ENCODE data around the gene IMPA2. TPM values are rescaled to one million over a fixed set of nuclear protein-coding genes. Genes with fewer than 3 reads are reported as not detected.
A peak's percentile ranks its signal among the peaks of the same experiment; 100 is the strongest.
"Not testable (repeated sequence)": the region's sequence is repeated elsewhere in the genome, so short reads cannot be mapped to it uniquely, and the experiment has no call there.

Gene IMPA2
- total RNA-seq, 1 donor from 2014 or later, result 54.2 TPM

DNA sequence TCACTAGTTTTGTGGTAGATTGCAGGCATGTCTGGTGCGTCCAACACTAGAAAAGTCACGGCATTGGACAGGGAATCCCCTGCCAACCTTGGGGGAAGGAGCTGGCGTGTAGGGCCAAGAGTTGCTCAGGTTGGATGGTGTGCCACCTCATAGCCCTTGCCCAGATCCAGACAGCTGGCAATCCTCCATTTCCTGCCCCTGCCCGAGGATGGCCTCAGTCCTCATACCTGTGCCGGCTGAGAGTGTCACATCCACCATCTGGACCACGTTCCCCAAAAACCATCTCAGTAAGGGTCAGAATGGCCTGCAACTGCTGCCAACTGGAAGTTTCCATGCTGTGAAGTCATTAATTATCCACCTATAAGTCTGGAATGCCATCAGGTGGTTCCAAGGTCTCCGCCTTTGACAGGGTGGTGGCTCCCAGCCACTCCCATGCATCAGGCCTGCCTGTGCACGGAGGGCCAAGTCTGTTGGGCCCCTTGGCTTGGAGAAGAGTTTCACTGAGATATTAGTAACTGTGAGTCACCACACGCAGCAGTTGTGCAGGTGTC, 55.0 kb downstream of the IMPA2 start:
- DNase-seq, result no peak
- peaks cover 7% of the 10 kb centered on the region for H3K36me3 ChIP-seq
- no peak for ATAC-seq
- no peaks in the 10 kb centered on the region for H3K27me3 ChIP-seq (ENCODE audit: low read depth)
- no peaks in the 10 kb centered on the region for H3K9me3 ChIP-seq
- H3K27ac ChIP-seq, result no peak overlapping the region
- TF ChIP-seq, protein P1, sequence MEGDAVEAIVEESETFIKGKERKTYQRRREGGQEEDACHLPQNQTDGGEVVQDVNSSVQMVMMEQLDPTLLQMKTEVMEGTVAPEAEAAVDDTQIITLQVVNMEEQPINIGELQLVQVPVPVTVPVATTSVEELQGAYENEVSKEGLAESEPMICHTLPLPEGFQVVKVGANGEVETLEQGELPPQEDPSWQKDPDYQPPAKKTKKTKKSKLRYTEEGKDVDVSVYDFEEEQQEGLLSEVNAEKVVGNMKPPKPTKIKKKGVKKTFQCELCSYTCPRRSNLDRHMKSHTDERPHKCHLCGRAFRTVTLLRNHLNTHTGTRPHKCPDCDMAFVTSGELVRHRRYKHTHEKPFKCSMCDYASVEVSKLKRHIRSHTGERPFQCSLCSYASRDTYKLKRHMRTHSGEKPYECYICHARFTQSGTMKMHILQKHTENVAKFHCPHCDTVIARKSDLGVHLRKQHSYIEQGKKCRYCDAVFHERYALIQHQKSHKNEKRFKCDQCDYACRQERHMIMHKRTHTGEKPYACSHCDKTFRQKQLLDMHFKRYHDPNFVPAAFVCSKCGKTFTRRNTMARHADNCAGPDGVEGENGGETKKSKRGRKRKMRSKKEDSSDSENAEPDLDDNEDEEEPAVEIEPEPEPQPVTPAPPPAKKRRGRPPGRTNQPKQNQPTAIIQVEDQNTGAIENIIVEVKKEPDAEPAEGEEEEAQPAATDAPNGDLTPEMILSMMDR (IDR thresholded peaks at IDR 0.05), result no peak
- intact Hi-C loops (cut with DNase I), result no loop called here
- H3K4me3 ChIP-seq, result no peak overlapping the region
- peaks cover 16% of the 10 kb centered on the region for H3K4me1 ChIP-seq

DNA sequence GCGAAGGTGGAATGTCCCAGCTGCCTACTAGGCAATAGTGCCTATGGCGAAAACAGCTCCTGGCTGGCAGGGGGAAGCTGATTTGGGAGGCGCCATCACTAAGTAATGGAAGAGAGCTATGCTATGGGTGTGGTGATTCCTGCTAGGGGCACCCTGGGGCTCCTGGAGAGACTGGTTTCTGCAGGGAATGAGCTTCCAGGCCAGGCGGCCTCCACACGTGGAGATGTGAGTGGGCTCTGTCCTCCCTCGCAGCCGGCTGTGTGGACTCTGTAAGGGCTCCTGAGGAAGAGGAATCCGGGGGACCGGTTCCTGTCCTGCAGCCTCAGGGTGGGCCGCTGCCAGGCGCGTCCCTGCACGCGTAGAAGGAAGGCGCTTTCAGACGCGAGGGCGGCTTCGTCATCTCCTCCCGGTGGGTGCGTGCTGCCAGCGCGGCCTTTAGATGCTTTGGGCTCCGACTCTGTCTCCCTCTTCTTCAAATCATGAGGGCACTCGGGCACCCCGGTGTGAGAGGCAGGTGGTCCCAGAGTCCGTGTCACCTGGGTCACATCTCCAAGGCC, 56.9 kb downstream of the IMPA2 start:
- TF ChIP-seq, protein P1 (IDR thresholded peaks at IDR 0.05), result no peak
- intact Hi-C loops (cut with DNase I), result no loop called here
- DNase-seq (no peak), ATAC-seq (peak; percentile 12 to 35)
- H3K4me3 ChIP-seq, result peak overlapping the region; percentile 63
- H3K27ac ChIP-seq, result no peak overlapping the region
- no peaks in the 10 kb centered on the region for H3K36me3 ChIP-seq
- no peaks in the 10 kb centered on the region for H3K9me3 ChIP-seq
- no peaks in the 10 kb centered on the region for H3K27me3 ChIP-seq (ENCODE audit: low read depth)
- H3K4me1 ChIP-seq, result peaks cover 16% of the 10 kb centered on the region

DNA sequence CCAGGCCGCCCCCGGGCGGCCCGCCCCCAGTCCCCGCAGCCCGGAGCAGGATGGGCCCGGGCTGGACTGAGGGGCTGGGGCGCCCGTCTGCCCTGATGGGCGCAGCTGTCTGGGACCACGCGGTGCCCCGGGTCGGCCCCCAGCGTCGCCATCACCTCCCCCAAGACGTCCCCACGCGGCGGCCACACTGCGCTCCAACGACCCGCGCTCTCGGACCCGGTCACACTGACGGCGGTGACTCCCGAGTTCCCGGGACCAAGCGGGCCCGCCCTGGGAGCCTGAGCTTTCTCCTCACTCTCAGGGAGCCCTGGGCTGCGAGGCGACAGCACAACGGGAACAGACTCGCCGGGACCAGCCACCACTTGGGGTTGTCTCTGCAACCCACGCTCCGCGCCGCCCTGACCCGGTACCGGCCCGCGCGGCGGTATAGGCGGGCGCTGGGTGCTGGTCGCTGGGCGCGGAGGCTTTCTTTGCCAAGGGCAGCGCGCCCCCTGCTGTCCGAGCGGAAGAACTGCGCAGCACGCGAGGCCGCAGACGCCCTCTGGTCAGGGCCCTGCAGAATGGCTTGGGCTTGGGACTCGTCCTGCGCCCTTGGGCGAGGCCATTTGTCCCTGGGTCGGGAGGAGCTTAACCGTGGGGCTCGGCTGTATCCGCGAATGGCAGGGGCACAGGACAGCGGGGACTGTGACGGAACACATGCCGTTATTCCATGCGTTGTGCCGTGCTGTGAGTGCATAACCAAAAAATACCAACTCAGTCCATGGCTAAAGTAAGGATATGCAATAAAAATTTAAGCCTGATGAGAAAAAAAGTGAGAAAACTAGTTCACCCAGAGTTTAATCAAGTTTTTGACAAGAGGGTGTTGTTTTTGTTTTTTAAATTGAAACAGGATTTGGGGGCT, 57.6 kb downstream of the IMPA2 start:
- no peaks in the 10 kb centered on the region for H3K9me3 ChIP-seq
- H3K27ac ChIP-seq, result no peak overlapping the region
- DNase-seq, result peak; percentile 88
- H3K4me1 ChIP-seq, result peaks cover 16% of the 10 kb centered on the region
- intact Hi-C loops (cut with DNase I), result no loop called here
- peak; percentile 98 for ATAC-seq
- H3K36me3 ChIP-seq, result no peaks in the 10 kb centered on the region
- TF ChIP-seq, protein P1 (IDR thresholded peaks at IDR 0.05), result peak; percentile 100
- peak overlapping the region; percentile 63 for H3K4me3 ChIP-seq
- no peaks in the 10 kb centered on the region for H3K27me3 ChIP-seq (ENCODE audit: low read depth)

DNA sequence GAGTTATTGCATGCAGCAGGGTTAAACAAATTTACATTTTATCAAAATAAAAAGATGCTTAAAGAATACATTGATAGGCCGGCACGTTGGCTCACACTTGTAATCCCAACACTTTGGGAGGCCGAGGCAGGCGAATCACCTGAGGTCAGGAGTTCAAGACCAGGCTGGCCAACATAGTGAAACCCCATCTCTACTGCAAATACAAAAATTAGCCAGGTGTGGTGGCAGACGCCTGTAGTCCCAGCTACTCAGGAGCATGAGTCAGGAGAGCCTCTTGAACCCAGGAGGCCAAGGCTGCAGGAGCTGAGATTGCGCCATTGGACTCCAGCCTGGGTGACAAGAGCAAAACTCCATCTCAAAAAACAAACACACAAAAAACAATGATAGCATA, 58.2 kb downstream of the IMPA2 start:
- H3K9me3 ChIP-seq; DNase-seq; H3K36me3 ChIP-seq; H3K27me3 ChIP-seq (ENCODE audit: low read depth); ATAC-seq; intact Hi-C loops (cut with DNase I); H3K27ac ChIP-seq; H3K4me3 ChIP-seq: not testable (repeated sequence)
- peaks cover 16% of the 10 kb centered on the region for H3K4me1 ChIP-seq

DNA sequence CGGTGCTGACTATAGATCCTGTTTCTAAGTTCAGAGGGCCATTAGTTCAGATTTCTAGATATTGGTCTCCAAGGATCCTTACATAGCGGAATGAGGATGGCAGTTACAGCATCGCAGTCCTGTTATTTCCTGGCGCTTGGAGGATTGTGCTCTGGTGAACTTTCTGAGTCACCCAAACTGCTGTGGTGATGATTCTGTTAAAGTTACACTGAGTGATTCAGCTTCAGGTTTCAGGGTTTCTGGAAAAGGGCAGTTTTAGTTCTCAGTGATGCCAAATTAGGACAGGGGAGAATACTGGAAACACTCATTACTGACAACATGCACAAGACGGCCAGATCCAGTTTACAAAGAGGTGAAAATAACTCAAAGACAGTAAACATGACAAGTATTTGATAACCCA, 60.3 kb downstream of the IMPA2 start:
- DNase-seq, result no peak

More for the DNA sequence above, 60.3 kb downstream of the IMPA2 start:
- H3K27ac ChIP-seq, result no peak overlapping the region
- ATAC-seq, result no peak
- TF ChIP-seq, protein P1 (IDR thresholded peaks at IDR 0.05), result no peak
- no peaks in the 10 kb centered on the region for H3K36me3 ChIP-seq
- no peak overlapping the region for H3K4me3 ChIP-seq
- no peaks in the 10 kb centered on the region for H3K9me3 ChIP-seq
- intact Hi-C loops (cut with DNase I), result no loop called here
- no peaks in the 10 kb centered on the region for H3K27me3 ChIP-seq (ENCODE audit: low read depth)
- peaks cover 16% of the 10 kb centered on the region for H3K4me1 ChIP-seq
